Endothelial cell of umbilical vein (primary cell): ENCODE measurements around the gene TSC22D3. TPM values are rescaled to one million over a fixed set of nuclear protein-coding genes. Genes with fewer than 3 reads are reported as not detected.

Source experiments
- BruUV-seq: library from RNA; stranded (reverse); fragments of 400-500 nt; replicated peaks from 2 replicates; lab custom pipeline; 2021; lab: Mats Ljungman, UMichigan
- CTCF ChIA-PET: fragments of 300-600, 350-600 bp; sonication (Branson Sonifier 250); formaldehyde crosslinking; loops from one replicate; lab custom pipeline; 2021; ENCODE audit warnings: antibody characterized with exemption, inconsistent platforms; lab: Charles Lee
- POLR2A ChIA-PET: fragments of 300-600, 350-600 bp; sonication (Branson Sonifier 250); formaldehyde crosslinking; loops from one replicate; lab custom pipeline; 2021; ENCODE audit warnings: antibody characterized with exemption, inconsistent platforms; lab: Charles Lee
- DNase-seq: peaks from one replicate; pipeline ENCODE4 v3.0.0-alpha.2; 2011; ENCODE audit warnings: low read depth, low spot score
- FAIRE-seq: peaks from 2 replicates; lab custom pipeline; 2011; peaks lifted over from hg19 to GRCh38; lab: Jason Lieb, UNC
- H2AFZ ChIP-seq: 2 replicates; pipeline ENCODE4 v1.6.0; 2012; ENCODE audit warnings: low read depth, low read length, control low read depth, inconsistent platforms
- H3K27ac ChIP-seq: 2 replicates; pipeline ENCODE4 v1.5.1; 2011; ENCODE audit warnings: low read depth, mild to moderate bottlenecking, control low read depth, low read length, moderate library complexity; ENCODE audit not compliant: insufficient read depth
- H3K27me3 ChIP-seq, 2 experiments: 2 replicates each; pipeline versions ENCODE4 v1.6.0 to v1.6.1; 2011; ENCODE audit warnings: low read length in 2 of 2, mixed read lengths in 1 of 2; ENCODE audit not compliant: control insufficient read depth in 2 of 2, insufficient read depth in 2 of 2
- H3K36me3 ChIP-seq, 2 experiments: 2 replicates in 1 of 2; 3 replicates in 1 of 2; pipeline ENCODE4 v1.5.1; 2011; ENCODE audit warnings: low read length in 2 of 2, mild to moderate bottlenecking in 1 of 2, moderate library complexity in 1 of 2; ENCODE audit not compliant: control insufficient read depth in 2 of 2, insufficient read depth in 2 of 2; ENCODE audit errors: extremely low read depth in 1 of 2
- H3K4me1 ChIP-seq: 3 replicates; pipeline ENCODE4 v1.5.1; 2011; ENCODE audit warnings: mild to moderate bottlenecking, low read length; ENCODE audit not compliant: control insufficient read depth, insufficient read depth; ENCODE audit errors: extremely low read depth
- H3K4me2 ChIP-seq: 2 replicates; pipeline ENCODE4 v1.6.1; 2011; ENCODE audit warnings: low read length, control low read depth, mixed read lengths; ENCODE audit not compliant: insufficient read depth
- H3K4me3 ChIP-seq, 3 experiments: fragments of 200-600 bp in 1 of 3; sonication (generic), shearing (Covaris generic) in 1 of 3; replicated peaks in 1 of 3; 2 replicates each; pipeline ENCODE4 v1.5.1; 2011 to 2016; ENCODE audit warnings: control low read depth in 3 of 3, low read length in 3 of 3, mild to moderate bottlenecking in 2 of 3, inconsistent platforms in 1 of 3, low read depth in 1 of 3, moderate library complexity in 1 of 3; ENCODE audit not compliant: insufficient read depth in 1 of 3
- H3K79me2 ChIP-seq: 2 replicates; pipeline ENCODE4 v1.6.0; 2012; ENCODE audit warnings: low read length, inconsistent platforms; ENCODE audit not compliant: control insufficient read depth, insufficient read depth
- H3K9ac ChIP-seq: replicated peaks from 2 replicates; pipeline ENCODE3; 2011; ENCODE audit warnings: low read length, control low read depth; ENCODE audit not compliant: insufficient read depth; ENCODE audit errors: extremely low read depth
- H3K9me1 ChIP-seq: replicated peaks from 3 replicates; pipeline ENCODE4 v1.6.0; 2011; ENCODE audit warnings: mild to moderate bottlenecking, low read length; ENCODE audit not compliant: control insufficient read depth, insufficient read depth; ENCODE audit errors: extremely low read depth
- H3K9me3 ChIP-seq: replicated peaks from 2 replicates; pipeline ENCODE4 v1.5.1; 2012; ENCODE audit warnings: low read length, inconsistent platforms; ENCODE audit not compliant: control insufficient read depth, insufficient read depth
- H4K20me1 ChIP-seq: replicated peaks from 2 replicates; pipeline ENCODE3; 2011; ENCODE audit warnings: mild to moderate bottlenecking, low read length; ENCODE audit not compliant: control insufficient read depth, insufficient read depth; ENCODE audit errors: extremely low read depth
- EZH2 ChIP-seq: IDR thresholded peaks from 2 replicates; pipeline ENCODE4 v1.6.1; 2012; ENCODE audit warnings: borderline replicate concordance, low read depth, mild to moderate bottlenecking, moderate library complexity, low read length, inconsistent platforms; ENCODE audit not compliant: severe bottlenecking
- FOS ChIP-seq: IDR thresholded peaks from 2 replicates; pipeline ENCODE4 v1.6.1; 2011; ENCODE audit warnings: mild to moderate bottlenecking, low read length, moderate library complexity, borderline replicate concordance; ENCODE audit not compliant: insufficient read depth
- GATA2 ChIP-seq: IDR thresholded peaks from 2 replicates; pipeline ENCODE4 v1.7.0; 2011; ENCODE audit warnings: low read depth, mild to moderate bottlenecking, moderate library complexity, mixed read lengths, low read length; ENCODE audit not compliant: insufficient read length, insufficient read depth
- JUN ChIP-seq: IDR thresholded peaks from 2 replicates; pipeline ENCODE4 v1.6.1; 2011; ENCODE audit warnings: borderline replicate concordance, low read depth; ENCODE audit not compliant: insufficient read length, insufficient read depth
- MYC ChIP-seq: IDR thresholded peaks from one replicate; pipeline ENCODE4 v1.6.1; 2011; ENCODE audit warnings: mild to moderate bottlenecking, low read depth, low read length
- POLR2A ChIP-seq: IDR thresholded peaks from 2 replicates; pipeline ENCODE4 v1.6.1; 2012; ENCODE audit warnings: low read depth, mild to moderate bottlenecking, control low read depth, low read length
- POLR2AphosphoS5 ChIP-seq: IDR thresholded peaks from 2 replicates; pipeline ENCODE4 v1.6.1; 2012; ENCODE audit warnings: low read depth, mild to moderate bottlenecking, control low read depth, low read length, moderate library complexity; ENCODE audit not compliant: insufficient read depth
- dilution Hi-C: fragments of 300-500 bp; cut with MboI; formaldehyde crosslinking; loops from one replicate; pipeline ENCODE4 v1.15.0; 2019; ENCODE audit warnings: low sequenced_read_pairs; ENCODE audit not compliant: extremely low pct_ligation_motif_present
- intact Hi-C: fragments of 100-400 bp; cut with micrococcal nuclease; formaldehyde crosslinking; loops from one replicate; pipeline ENCODE4 v1.10.0; 2022
- polyA plus RNA-seq, 4 experiments: library from polyadenylated mRNA; depleted of rRNA in 3 of 4; stranded (reverse) in 3 of 4; unstranded in 1 of 4; fragments of >200 nt; gene quantifications; 2 replicates each; pipeline versions ENCODE4 v1.2.1 to v1.2.3, GENCODE V29; 2011 to 2012; ENCODE audit warnings: missing spikeins in 1 of 4
- total RNA-seq: library from RNA; stranded (reverse); gene quantifications from 2 replicates; pipeline ENCODE4 v1.2.3, GENCODE V29; 2021
- TF ChIP-seq, protein P1 (sequence below), 2 donors: IDR thresholded peaks; 1 replicate in 1 of 2; 2 replicates in 1 of 2; pipeline ENCODE4 v1.5.1; 2011; ENCODE audit warnings: low read length in 2 of 2, mild to moderate bottlenecking in 2 of 2, moderate library complexity in 2 of 2, control low read depth in 1 of 2, inconsistent platforms in 1 of 2, low read depth in 1 of 2; ENCODE audit not compliant: insufficient read depth in 1 of 2; ENCODE audit errors: extremely low read depth in 1 of 2
- TF ChIP-seq, protein P2 (sequence below): IDR thresholded peaks from 2 replicates; pipeline ENCODE4 v1.6.1; 2011; ENCODE audit not compliant: insufficient read depth, insufficient read length

The TSC22D3 gene
- total and polyA plus RNA-seq, 2 donors (not counting 3 experiments of a cell fraction or from before 2014, with no cell fraction given) = 21.1 to 37.4 TPM

DNA sequence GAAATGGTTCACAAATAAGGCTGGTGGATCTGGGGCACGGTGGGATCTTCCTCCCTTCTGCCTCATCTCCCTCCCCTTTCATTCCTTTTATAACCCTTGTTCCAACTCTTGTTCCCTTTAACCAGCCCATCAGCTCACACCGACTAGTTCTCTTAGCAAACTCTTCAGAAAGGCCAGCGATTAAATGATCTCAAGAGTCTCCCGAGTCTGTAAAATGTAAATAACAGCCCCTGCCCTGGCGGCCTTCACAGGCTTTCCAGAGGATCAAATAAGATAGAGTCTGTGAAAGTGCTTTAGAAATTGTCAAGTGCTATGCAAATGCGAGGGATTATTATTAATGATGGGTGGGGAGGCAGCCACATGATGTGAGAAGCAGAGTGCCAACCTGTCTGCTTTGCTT lies 27.1 kb downstream of the TSC22D3 start:
- H3K27me3 ChIP-seq = no peaks in the 10 kb centered on the region
- FAIRE-seq (no peak), DNase-seq (no peak)
- H3K4me3 ChIP-seq = no peak overlapping the region
- TF ChIP-seq GATA2 = no peak
- TF ChIP-seq POLR2AphosphoS5 = no peak
- no peak for TF ChIP-seq EZH2
- TF ChIP-seq, protein P1, sequence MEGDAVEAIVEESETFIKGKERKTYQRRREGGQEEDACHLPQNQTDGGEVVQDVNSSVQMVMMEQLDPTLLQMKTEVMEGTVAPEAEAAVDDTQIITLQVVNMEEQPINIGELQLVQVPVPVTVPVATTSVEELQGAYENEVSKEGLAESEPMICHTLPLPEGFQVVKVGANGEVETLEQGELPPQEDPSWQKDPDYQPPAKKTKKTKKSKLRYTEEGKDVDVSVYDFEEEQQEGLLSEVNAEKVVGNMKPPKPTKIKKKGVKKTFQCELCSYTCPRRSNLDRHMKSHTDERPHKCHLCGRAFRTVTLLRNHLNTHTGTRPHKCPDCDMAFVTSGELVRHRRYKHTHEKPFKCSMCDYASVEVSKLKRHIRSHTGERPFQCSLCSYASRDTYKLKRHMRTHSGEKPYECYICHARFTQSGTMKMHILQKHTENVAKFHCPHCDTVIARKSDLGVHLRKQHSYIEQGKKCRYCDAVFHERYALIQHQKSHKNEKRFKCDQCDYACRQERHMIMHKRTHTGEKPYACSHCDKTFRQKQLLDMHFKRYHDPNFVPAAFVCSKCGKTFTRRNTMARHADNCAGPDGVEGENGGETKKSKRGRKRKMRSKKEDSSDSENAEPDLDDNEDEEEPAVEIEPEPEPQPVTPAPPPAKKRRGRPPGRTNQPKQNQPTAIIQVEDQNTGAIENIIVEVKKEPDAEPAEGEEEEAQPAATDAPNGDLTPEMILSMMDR (IDR thresholded peaks at IDR 0.05; ENCODE audit: extremely low read depth in 1 of 2, insufficient read depth in 1 of 2, low read depth in 1 of 2, low read length in 2 of 2) = no peak
- no peak for TF ChIP-seq POLR2A
- TF ChIP-seq, protein P2, sequence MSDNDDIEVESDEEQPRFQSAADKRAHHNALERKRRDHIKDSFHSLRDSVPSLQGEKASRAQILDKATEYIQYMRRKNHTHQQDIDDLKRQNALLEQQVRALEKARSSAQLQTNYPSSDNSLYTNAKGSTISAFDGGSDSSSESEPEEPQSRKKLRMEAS = no peak
- no peak for TF ChIP-seq JUN
- no peak for TF ChIP-seq FOS
- TF ChIP-seq MYC = no peak
- H3K9me3 ChIP-seq = no peaks in the 10 kb centered on the region
- H3K27ac ChIP-seq = no peak overlapping the region
- no peak overlapping the region for H3K9ac ChIP-seq
- H3K4me2 ChIP-seq = no peak overlapping the region
- H2AFZ ChIP-seq = no peak overlapping the region
- ChIA-PET POLR2A (no interaction called here), CTCF (no interaction called here)
- H3K36me3 ChIP-seq = no peaks in the 10 kb centered on the region
- H4K20me1 ChIP-seq = no peaks in the 10 kb centered on the region
- intact Hi-C loops = no loop called here
- H3K9me1 ChIP-seq = no peaks in the 10 kb centered on the region
- no peaks in the 10 kb centered on the region for H3K79me2 ChIP-seq
- H3K4me1 ChIP-seq = no peaks in the 10 kb centered on the region
- BruUV-seq = no TSS peak
- dilution Hi-C loops = no loop called here
